Stimulated activated naive B cell treated with anti-CD40 and anti-IgM and Interleukin-4, amounts not matched to agents 10 μg/mL and 1 μg/mL and 100 μg/mL, for 72 hours (primary cell): Measurements from ENCODE around the gene LPO.
A peak's percentile ranks its signal among the peaks of the same experiment; 100 is the strongest.

Experiments
- ATAC-seq, 2 donors: fragments of 150-1000 bp; cut with Tn5 transposase; replicated peaks; 2 replicates each; pipeline ENCODE4 v1.10.0; 2021; ENCODE audit warnings: moderate library complexity in 1 of 2
- DNase-seq: peaks from one replicate; pipeline ENCODE4 v3.0.0; 2021
- H3K27ac Mint-ChIP-seq: one replicate; pipeline ENCODE4 v1.8.0; 2022; ENCODE audit warnings: mild to moderate bottlenecking, mixed read lengths
- H3K27me3 Mint-ChIP-seq, 2 donors: one replicate each; pipeline ENCODE4 v1.8.0; 2022; ENCODE audit warnings: mixed read lengths in 2 of 2
- H3K36me3 Mint-ChIP-seq, 2 donors: one replicate each; pipeline ENCODE4 v1.8.0; 2022; ENCODE audit warnings: mixed read lengths in 2 of 2, mild to moderate bottlenecking in 1 of 2
- H3K4me1 Mint-ChIP-seq, 2 donors: one replicate each; pipeline ENCODE4 v1.8.0; 2022; ENCODE audit warnings: mixed read lengths in 2 of 2, mild to moderate bottlenecking in 1 of 2
- H3K4me3 Mint-ChIP-seq, 2 donors: one replicate each; pipeline ENCODE4 v1.8.0; 2022; ENCODE audit warnings: mild to moderate bottlenecking in 2 of 2, mixed read lengths in 2 of 2, moderate library complexity in 1 of 2
- H3K9me3 Mint-ChIP-seq, 2 donors: one replicate each; pipeline ENCODE4 v1.8.0; 2022; ENCODE audit warnings: mixed read lengths in 2 of 2, mild to moderate bottlenecking in 1 of 2

LPO gene

DNA sequence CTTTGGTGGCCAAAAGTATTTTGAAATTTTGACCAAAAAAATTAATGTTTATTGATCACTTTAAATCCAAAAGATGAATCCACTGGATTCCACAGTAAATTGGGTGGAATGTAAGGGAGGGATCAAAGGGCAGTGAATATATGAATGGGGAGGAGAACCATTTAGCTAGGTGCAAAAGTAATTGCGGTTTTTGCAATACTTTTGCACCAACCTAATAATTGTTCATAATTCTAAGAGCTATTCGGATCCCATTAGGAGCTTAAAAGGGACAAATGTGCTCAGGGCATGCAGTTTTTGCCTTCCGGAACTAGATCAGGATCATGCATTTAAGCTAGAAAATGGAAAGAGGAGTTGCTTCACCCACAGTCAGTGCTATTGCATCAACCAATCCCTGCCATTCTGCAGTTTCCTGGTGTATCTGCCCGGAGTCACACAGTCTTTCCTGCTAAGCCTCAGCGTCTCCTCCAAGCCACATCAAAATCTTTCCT is at the start of gene LPO:
Gene LPO, plus strand, starts transcription at position 438 of the 488 bp plus-strand sequence. CDS start 4,396 bp downstream, outside the sequence.
- Mint-ChIP-seq H3K4me3 (no peak within 1 kb of the TSS), H3K4me1 (peaks cover 11 to 18% of the 10 kb centered on the region in 2 donors), H3K27me3 (peaks cover 35 to 41% of the 10 kb centered on the region in 2 donors), H3K36me3 (no peaks in the 10 kb centered on the region), H3K9me3 (no peaks in the 10 kb centered on the region), H3K27ac (no peak within 1 kb of the TSS)
- no peak for ATAC-seq
- no peak for DNase-seq

DNA sequence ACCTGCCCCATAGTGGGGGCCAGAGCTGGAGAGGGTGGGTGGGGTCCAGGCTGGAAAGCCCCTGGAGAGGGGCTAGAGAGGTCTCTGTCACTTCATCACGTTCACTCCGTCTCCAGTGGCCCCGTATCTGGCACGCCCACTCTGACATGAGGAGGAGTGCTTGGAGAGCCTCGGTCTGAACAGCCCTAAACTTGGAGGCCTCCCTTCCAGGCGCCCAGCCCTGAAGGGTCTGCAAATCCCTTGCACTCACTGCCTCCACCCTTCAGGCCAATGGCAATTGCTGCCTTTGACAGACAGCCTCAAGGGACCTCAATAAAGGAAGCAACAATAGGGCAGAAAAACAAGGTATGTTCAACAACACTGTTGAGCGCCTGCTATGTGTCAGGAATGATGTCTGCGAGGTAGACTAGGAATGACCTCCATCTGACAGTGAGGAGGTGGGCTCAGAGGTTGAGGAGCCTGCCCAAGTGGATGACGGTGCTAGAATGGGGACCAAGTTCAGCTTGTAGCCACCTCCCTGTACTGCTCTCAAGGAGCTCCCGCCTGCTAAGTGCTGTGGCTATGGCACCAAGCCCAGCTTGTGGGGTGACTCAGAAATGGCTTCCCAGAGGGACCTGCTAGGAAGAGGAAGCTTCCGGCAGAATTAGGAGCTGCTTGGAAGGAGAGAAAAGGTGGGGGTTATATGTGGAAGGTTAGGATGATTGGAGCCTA is 48.8 kb upstream of the LPO start:
- Mint-ChIP-seq H3K36me3 (no peaks in the 10 kb centered on the region), H3K9me3 (no peaks in the 10 kb centered on the region), H3K4me1 (peaks cover 14 to 22% of the 10 kb centered on the region in 2 donors), H3K27me3 (peaks cover 30 to 40% of the 10 kb centered on the region in 2 donors), H3K27ac (no peak overlapping the region), H3K4me3 (no peak overlapping the region)
- DNase-seq (no peak), ATAC-seq (no peak)

DNA sequence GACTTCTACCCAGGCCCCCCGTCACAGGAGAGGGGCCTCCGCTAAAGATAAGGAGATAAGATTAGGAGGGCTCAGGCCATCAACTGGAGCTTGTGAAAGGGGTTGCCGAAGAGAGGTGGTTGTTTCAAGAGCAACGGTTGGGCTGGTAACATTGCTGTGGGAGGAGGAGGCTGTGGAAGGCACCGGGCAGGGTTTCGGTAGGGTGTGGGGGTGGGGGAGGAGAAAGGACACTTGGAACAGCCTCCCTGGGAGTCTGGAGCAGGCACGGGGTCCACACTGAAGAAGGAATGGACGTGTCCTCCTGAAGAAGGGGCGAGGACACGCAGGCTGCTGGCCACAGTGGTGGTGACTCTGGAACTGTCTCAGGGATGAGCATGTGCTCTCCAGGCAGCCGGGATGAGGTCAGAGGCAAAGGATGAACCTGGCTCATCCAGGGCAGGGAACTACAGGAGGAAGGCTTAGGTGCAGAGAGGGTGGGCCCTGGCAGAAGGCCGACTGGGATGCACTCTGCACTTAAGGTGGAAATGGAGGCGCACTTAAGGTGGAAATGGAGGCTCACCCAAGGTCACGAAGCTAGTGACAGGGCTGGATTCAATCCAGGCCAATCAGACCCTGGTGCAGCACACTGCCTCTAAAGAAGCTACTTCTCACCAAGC is 47.0 kb upstream of the LPO start:
- Mint-ChIP-seq H3K27ac (no peak overlapping the region), H3K4me1 (peaks cover 3 to 8% of the 10 kb centered on the region in 2 donors), H3K9me3 (no peaks in the 10 kb centered on the region), H3K27me3 (peaks cover 30 to 43% of the 10 kb centered on the region in 2 donors), H3K4me3 (no peak overlapping the region), H3K36me3 (no peaks in the 10 kb centered on the region)
- no peak for DNase-seq
- ATAC-seq, result no peak

DNA sequence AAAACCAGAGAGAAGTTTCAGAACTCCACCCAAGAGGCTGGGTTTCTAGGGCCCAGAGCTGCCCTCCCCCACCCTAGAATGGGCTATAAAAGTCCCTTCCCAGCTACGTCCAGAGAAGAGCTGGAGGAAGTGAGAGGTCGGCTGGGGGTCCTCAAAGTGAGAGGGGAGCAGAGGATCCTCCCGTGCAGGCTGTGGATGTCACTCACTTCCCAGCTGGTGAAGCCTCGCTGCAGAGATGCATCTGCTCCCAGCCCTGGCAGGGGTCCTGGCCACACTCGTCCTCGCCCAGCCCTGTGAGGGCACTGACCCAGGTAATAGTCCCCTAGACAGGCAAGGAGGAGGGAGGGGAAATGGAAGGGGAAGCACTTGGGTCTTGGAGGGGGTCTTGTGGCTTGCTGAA is 45.8 kb upstream of the LPO start, which contains the start of gene EPX:
Gene EPX, plus strand, starts transcription at position 115 of the 400 bp plus-strand sequence. Its CDS starts 121 bp downstream, at position 236.
- ATAC-seq (no peak), DNase-seq (no peak)
- H3K27ac Mint-ChIP-seq, result no peak within 1 kb of the TSS
- peaks cover 37 to 56% of the 10 kb centered on the region in 2 donors for H3K27me3 Mint-ChIP-seq
- H3K9me3 Mint-ChIP-seq, result no peaks in the 10 kb centered on the region
- H3K36me3 Mint-ChIP-seq, result no peaks in the 10 kb centered on the region
- peaks cover 2 to 5% of the 10 kb centered on the region in 2 donors for H3K4me1 Mint-ChIP-seq
- H3K4me3 Mint-ChIP-seq, result no peak within 1 kb of the TSS

DNA sequence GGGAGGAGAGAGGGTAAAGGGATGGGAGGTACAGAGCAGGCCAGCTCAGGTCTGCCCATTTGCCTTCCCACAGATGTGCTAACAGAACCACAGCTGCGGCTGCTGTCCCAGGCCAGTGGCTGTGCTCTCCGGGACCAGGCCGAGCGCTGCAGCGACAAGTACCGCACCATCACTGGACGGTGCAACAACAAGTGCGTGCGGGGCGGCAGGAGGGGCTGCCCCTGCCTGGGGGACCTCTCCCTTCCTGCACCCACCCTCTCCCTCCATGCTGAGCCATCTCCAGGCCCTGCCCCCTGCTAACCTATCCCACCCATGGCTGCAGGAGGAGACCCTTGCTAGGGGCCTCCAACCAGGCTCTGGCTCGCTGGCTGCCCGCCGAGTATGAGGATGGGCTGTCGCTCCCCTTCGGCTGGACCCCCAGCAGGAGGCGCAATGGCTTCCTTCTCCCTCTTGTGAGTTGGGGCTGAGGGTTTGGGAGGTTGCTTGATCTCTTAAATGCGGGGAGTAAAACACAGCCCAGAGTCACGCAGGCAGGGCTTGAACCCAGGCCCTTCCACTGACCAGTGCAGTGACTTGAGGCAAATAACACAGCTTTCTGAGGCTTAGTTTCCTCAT is 44.6 kb upstream of the LPO start:
- Mint-ChIP-seq H3K4me1 (peaks cover 2 to 5% of the 10 kb centered on the region in 2 donors), H3K36me3 (no peaks in the 10 kb centered on the region), H3K9me3 (no peaks in the 10 kb centered on the region), H3K27ac (no peak overlapping the region), H3K4me3 (no peak overlapping the region), H3K27me3 (peaks cover 44 to 65% of the 10 kb centered on the region in 2 donors)
- no peak for ATAC-seq
- no peak for DNase-seq

DNA sequence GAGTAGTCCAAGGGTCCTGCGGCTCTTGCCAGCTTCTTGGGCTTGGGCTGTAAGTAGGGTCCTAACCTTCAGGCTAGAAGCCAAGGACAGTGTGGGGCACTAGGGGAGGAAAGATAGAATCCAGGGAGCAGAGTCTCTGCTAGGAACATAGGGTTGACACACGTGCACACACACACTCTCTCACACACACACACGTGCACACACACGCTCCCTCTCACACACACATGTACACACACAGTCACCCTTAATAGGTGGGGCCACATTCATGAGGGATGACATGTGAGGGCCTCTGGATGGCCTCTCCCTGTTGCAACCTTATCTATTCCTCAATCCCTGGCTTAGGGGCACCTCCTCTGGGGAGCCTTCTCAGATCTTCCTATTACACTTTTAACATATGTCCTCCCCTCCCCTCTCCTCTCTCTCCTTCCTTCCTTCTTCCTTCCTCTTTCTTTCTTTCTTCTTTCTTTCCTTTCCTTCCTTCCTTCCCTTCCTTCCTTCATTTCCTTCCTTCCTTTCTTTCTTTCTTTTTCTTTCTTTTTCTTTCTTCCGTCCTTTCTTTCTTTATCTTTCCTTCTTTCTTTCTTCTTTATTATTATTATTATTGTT is 42.8 kb upstream of the LPO start:
- ATAC-seq (no peak), DNase-seq (no peak)
- Mint-ChIP-seq H3K27ac (no peak overlapping the region), H3K36me3 (no peaks in the 10 kb centered on the region), H3K9me3 (no peaks in the 10 kb centered on the region), H3K27me3 (peaks cover 44 to 69% of the 10 kb centered on the region in 2 donors), H3K4me3 (no peak overlapping the region), H3K4me1 (peaks cover 5 to 8% of the 10 kb centered on the region in 2 donors)

DNA sequence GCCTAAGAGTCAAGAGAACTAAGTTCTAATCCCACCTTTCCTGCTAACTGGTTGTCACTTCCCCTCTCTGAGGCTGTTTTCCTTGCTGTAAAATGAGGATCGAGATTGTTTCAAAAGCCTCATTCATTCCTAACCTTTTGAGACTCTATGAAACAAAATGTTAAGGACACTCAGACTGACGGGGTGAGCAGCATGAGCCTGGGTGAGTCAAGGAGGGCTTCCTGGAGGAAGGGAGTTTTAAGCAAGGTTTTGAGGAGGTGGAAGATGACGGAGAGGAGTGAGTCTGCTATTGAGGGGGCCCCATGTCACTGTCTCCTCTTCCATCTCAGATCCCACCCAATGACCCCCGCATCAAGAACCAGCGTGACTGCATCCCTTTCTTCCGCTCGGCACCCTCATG is 41.8 kb upstream of the LPO start:
- no peak overlapping the region for H3K4me3 Mint-ChIP-seq
- ATAC-seq (no peak), DNase-seq (no peak)
- H3K9me3 Mint-ChIP-seq, result no peaks in the 10 kb centered on the region
- H3K27me3 Mint-ChIP-seq, result peaks cover 35 to 59% of the 10 kb centered on the region in 2 donors
- H3K36me3 Mint-ChIP-seq, result no peaks in the 10 kb centered on the region
- no peak overlapping the region for H3K27ac Mint-ChIP-seq
- H3K4me1 Mint-ChIP-seq, result peaks cover 5 to 8% of the 10 kb centered on the region in 2 donors

DNA sequence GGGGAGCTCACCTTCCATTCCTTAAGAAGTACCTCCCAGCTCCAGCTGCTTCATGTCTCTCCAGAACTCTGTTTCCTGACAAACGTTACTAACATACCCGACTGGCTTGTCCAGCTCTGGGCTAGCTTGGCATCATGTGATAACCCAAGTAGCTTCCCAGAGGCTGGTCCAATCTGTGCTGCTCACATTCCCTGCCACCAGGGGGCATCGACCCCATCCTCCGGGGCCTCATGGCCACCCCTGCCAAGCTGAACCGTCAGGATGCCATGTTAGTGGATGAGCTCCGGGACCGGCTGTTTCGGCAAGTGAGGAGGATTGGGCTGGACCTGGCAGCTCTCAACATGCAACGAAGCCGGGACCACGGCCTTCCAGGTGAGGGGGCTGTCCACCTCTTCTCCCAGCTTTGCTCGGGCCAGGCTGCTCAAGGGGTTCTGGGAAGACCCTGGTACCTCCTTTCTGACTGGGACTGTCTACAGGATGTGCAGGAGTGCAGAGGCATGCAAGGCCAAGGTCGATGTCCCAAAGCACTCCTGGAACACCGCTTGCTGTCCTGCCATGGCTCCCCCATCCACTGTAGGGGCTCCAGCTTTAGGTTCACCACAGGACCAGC is 38.3 kb upstream of the LPO start:
- H3K36me3 Mint-ChIP-seq, result peaks cover 2% of the 10 kb centered on the region in 2 donors
- no peak overlapping the region for H3K4me3 Mint-ChIP-seq
- H3K27ac Mint-ChIP-seq, result no peak overlapping the region
- ATAC-seq, result peak; percentile 92 to 94
- peak; percentile 47 for DNase-seq
- no peaks in the 10 kb centered on the region for H3K9me3 Mint-ChIP-seq
- peaks cover 35 to 39% of the 10 kb centered on the region in 2 donors for H3K27me3 Mint-ChIP-seq
- peaks cover 3 to 8% of the 10 kb centered on the region in 2 donors for H3K4me1 Mint-ChIP-seq

DNA sequence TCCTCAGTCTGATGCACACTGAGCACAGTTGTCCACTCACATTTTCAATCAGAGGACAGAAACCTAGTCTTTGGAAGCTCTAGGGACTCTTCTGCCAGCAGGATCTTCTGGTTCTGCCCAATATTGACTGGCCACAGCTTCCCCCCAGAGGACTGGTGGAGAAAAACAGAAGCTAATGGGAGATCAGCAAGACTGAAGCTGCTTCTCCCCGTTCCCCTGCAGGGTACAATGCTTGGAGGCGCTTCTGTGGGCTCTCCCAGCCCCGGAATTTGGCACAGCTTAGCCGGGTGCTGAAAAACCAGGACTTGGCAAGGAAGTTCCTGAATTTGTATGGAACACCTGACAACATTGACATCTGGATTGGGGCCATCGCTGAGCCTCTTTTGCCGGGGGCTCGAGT is 35.5 kb upstream of the LPO start:
- Mint-ChIP-seq H3K4me1 (peaks cover 3 to 8% of the 10 kb centered on the region in 2 donors), H3K4me3 (no peak overlapping the region), H3K27me3 (peaks cover 21 to 24% of the 10 kb centered on the region in 2 donors), H3K36me3 (peaks cover 13 to 14% of the 10 kb centered on the region in 2 donors), H3K27ac (no peak overlapping the region), H3K9me3 (no peaks in the 10 kb centered on the region)
- DNase-seq, result no peak
- ATAC-seq, result no peak

DNA sequence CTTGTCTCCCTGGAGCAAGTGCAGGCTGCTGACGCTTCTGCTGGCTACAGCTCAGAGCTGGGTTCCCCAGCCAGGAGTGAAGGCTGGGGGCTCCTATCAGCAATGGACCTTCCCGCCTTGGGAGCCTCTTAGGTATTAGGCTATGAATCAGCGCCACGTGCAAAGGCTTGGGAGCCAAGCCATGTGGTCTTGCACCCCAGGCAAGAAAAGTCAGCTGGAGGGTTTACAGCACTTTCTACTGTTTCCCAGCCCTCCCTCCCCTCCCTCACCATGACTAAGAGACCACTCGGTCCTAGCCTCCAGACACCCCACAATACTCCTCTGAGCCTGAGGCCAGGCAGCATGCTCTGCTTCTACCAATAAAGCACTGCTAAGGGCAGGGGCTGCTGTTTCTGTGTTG is 33.6 kb upstream of the LPO start:
- H3K36me3 Mint-ChIP-seq, result peaks cover 24 to 27% of the 10 kb centered on the region in 2 donors
- H3K27ac Mint-ChIP-seq, result no peak overlapping the region
- no peak for DNase-seq
- no peak overlapping the region for H3K4me3 Mint-ChIP-seq
- H3K9me3 Mint-ChIP-seq, result no peaks in the 10 kb centered on the region
- H3K27me3 Mint-ChIP-seq, result peaks cover 5 to 8% of the 10 kb centered on the region in 2 donors
- ATAC-seq, result no peak
- H3K4me1 Mint-ChIP-seq, result peaks cover 3 to 5% of the 10 kb centered on the region in 2 donors

DNA sequence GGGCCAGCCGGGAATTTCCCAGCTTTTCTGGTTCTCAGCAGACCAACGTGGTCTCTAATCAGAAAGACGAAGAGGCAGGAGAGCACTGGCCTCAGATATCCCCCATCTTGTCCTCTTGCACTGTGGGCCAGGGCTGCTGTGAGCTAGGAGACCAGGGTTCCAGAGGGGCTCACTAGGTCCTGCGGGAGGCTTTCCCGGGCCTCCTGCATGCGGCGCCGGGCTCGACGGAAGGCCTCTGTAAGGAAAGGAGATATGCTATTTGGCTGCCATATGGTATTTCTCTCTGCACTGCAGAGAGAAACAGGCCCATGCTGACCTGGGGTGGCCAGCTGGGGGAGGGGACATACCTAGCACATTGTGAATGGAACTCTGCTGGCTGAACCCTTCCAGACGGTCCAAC is 32.4 kb upstream of the LPO start:
- ATAC-seq (no peak), DNase-seq (no peak)
- H3K4me3 Mint-ChIP-seq, result no peak overlapping the region
- H3K4me1 Mint-ChIP-seq, result no peaks in the 10 kb centered on the region
- H3K9me3 Mint-ChIP-seq, result no peaks in the 10 kb centered on the region
- H3K36me3 Mint-ChIP-seq, result peaks cover 31 to 35% of the 10 kb centered on the region in 2 donors
- no peak overlapping the region for H3K27ac Mint-ChIP-seq
- H3K27me3 Mint-ChIP-seq, result no peaks in the 10 kb centered on the region

DNA sequence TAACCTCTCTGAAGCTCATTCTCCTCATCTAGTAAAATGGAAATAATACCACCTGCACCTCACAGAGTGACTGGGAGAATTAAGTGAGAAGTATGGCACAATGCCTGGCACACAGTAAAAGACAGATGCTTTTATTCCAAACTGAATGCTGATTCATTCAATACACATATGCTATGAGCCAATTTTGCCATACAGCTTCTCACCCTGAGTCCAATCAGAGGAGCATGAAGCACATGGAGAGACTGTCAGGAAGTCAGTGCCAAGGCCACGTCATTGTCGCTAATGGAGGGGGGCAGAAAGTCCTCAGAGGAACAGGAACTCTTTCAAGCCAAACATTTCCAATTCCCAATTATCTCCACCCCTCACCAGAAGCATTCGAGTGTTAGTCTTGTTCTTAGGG is 30.9 kb upstream of the LPO start:
- no peaks in the 10 kb centered on the region for H3K27me3 Mint-ChIP-seq
- peaks cover 31 to 40% of the 10 kb centered on the region in 2 donors for H3K36me3 Mint-ChIP-seq
- no peaks in the 10 kb centered on the region for H3K4me1 Mint-ChIP-seq
- ATAC-seq (no peak), DNase-seq (no peak)
- H3K9me3 Mint-ChIP-seq, result no peaks in the 10 kb centered on the region
- no peak overlapping the region for H3K27ac Mint-ChIP-seq
- H3K4me3 Mint-ChIP-seq, result no peak overlapping the region

DNA sequence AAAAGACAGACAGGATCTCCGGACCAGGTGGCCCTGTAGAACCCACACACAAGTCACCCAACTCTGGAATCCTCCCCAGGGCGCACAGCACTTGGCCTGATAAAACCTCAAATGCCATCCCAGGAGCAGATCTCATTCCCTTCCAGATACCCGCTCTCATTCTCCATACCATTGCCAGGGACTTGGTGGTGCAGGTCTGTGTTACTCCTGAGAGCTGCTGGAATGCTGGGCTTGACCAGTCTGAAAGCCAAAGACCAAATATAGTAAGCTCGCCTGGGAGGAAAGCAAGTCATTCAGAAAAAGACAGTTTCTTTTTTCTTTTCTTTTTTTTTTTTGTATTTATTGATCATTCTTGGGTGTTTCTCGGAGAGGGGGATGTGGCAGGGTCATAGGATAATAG is 30.0 kb upstream of the LPO start:
- Mint-ChIP-seq H3K4me3 (no peak overlapping the region), H3K27me3 (no peaks in the 10 kb centered on the region), H3K27ac (no peak overlapping the region), H3K36me3 (peaks cover 34 to 45% of the 10 kb centered on the region in 2 donors), H3K4me1 (no peaks in the 10 kb centered on the region), H3K9me3 (no peaks in the 10 kb centered on the region)
- DNase-seq (no peak), ATAC-seq (no peak)

DNA sequence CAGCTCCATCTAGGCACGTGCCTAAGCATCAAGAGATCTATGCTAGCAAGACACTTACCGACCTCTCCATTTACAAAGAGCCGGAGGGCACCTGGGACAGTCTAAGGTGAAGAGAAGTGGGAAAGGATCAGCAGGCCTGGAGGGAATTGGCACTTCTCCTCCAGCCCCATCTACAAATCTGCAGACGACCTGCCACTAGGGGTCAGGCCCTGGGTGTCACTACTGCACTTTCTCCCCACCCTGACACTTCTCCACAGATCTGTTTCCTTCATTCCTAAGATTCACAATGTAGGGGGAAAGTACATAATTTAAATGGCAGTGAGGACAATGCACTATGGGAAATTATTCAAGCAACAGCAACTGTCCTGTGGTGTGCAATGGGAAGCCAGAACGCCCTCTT is 27.5 kb upstream of the LPO start:
- H3K27ac Mint-ChIP-seq, result no peak overlapping the region
- H3K9me3 Mint-ChIP-seq, result no peaks in the 10 kb centered on the region
- ATAC-seq, result no peak
- no peak overlapping the region for H3K4me3 Mint-ChIP-seq
- peaks cover 36 to 47% of the 10 kb centered on the region in 2 donors for H3K36me3 Mint-ChIP-seq
- DNase-seq, result no peak
- no peaks in the 10 kb centered on the region for H3K27me3 Mint-ChIP-seq
- no peaks in the 10 kb centered on the region for H3K4me1 Mint-ChIP-seq
